Measurements from ENCODE around the gene PPA1.
"Not testable (repeated sequence)": the region's sequence is repeated elsewhere in the genome, so short reads cannot be mapped to it uniquely, and the experiment has no call there.

PPA1 gene

DNA sequence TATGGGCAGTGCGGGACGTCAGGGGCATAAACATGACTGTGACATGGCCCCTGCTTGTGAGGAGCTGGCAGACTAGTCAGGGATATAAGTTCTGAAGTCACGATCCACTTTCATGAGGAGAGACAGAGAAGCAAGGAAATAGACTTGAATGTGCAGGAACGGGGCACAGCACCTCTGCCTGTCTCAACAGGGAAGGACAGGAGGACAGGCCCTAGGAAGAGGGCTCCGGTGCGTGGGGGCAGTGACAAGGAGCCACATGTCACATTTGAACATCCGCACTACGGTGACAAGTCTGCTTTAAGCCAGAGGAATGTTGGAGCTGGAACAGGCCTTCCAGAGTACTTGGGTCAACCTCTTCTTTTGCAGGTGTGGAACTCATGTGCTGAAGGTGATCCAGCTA lies 43.1 kb downstream of the PPA1 start:
- Mint-ChIP-seq H3K9me3 (no peaks in the 10 kb centered on the region), H3K4me3 (no peak overlapping the region), H3K4me1 (peaks cover 26% of the 10 kb centered on the region)

GRCh38 chr10:70188768-70189167 lies 44.5 kb downstream of the PPA1 start:
- Mint-ChIP-seq H3K27me3 (ENCODE audit: low read depth, poor library complexity) (peaks cover 29% of the 10 kb centered on the region), H3K9me3 (no peaks in the 10 kb centered on the region), H3K4me3 (no peak overlapping the region), H3K4me1 (peaks cover 26% of the 10 kb centered on the region), H3K36me3 (ENCODE audit: low read depth) (no peaks in the 10 kb centered on the region), H3K27ac (no peak overlapping the region)
- TF ChIP-seq CTCF (IDR thresholded peaks at IDR 0.05), result no peak
- no peak for DNase-seq

More for the DNA sequence above, 43.1 kb downstream of the PPA1 start:
- DNase-seq, result no peak
- Mint-ChIP-seq H3K36me3 (ENCODE audit: low read depth) (no peaks in the 10 kb centered on the region), H3K27me3 (ENCODE audit: low read depth, poor library complexity) (peaks cover 17% of the 10 kb centered on the region), H3K27ac (no peak overlapping the region)
- TF ChIP-seq CTCF (IDR thresholded peaks at IDR 0.05), result no peak

GRCh38 chr10:70186571-70186970 lies 46.7 kb downstream of the PPA1 start:
- Mint-ChIP-seq H3K4me1 (peaks cover 16% of the 10 kb centered on the region), H3K27me3 (ENCODE audit: low read depth, poor library complexity) (peaks cover 46% of the 10 kb centered on the region), H3K9me3 (no peaks in the 10 kb centered on the region), H3K27ac (no peak overlapping the region), H3K4me3 (no peak overlapping the region), H3K36me3 (ENCODE audit: low read depth) (no peaks in the 10 kb centered on the region)
- DNase-seq, result no peak
- no peak for TF ChIP-seq CTCF (IDR thresholded peaks at IDR 0.05)

- Mint-ChIP-seq H3K36me3 (ENCODE audit: low read depth) (no peaks in the 10 kb centered on the region), H3K27ac (no peak overlapping the region), H3K4me3 (no peak overlapping the region), H3K9me3 (peaks cover 2% of the 10 kb centered on the region), H3K27me3 (ENCODE audit: low read depth, poor library complexity) (peaks cover 51% of the 10 kb centered on the region), H3K4me1 (peaks cover 12% of the 10 kb centered on the region)
- no peak for TF ChIP-seq CTCF (IDR thresholded peaks at IDR 0.05)
- DNase-seq, result no peak
These were observed 47.1 kb downstream of the PPA1 start for GRCh38 chr10:70186090-70186489.

DNA sequence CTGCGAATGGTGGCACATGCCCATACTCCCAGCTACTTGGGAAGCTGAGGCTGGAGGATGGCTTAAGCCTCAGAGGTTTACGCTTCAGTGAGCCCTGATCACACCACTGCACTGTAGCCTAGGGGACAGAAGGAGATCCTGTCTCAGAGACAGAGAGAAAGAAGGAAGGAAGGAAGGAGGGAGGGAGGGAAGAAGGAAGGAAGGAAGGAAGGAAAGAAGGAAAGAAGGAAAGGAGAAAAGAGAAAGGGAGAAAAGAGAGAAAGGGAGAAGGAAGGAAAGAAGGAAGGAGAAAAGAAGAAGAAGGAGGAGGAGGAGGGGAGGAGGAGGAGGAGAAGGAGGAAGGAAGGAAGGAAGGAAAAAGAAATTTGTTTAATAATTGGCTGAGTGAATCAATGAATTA lies 49.9 kb downstream of the PPA1 start:
- H3K27ac Mint-ChIP-seq, result no peak overlapping the region
- H3K36me3 Mint-ChIP-seq (ENCODE audit: low read depth), result no peaks in the 10 kb centered on the region
- DNase-seq, result no peak
- TF ChIP-seq CTCF (IDR thresholded peaks at IDR 0.05), result no peak
- peaks cover 54% of the 10 kb centered on the region for H3K27me3 Mint-ChIP-seq (ENCODE audit: low read depth, poor library complexity)
- peaks cover 26% of the 10 kb centered on the region for H3K9me3 Mint-ChIP-seq
- no peaks in the 10 kb centered on the region for H3K4me1 Mint-ChIP-seq
- no peak overlapping the region for H3K4me3 Mint-ChIP-seq

GRCh38 chr10:70179209-70179608 lies 54.0 kb downstream of the PPA1 start:
- DNase-seq; H3K27ac Mint-ChIP-seq; H3K36me3 Mint-ChIP-seq (ENCODE audit: low read depth); H3K4me3 Mint-ChIP-seq; H3K4me1 Mint-ChIP-seq: not testable (repeated sequence)
- H3K27me3 Mint-ChIP-seq (ENCODE audit: low read depth, poor library complexity), result peaks cover 48% of the 10 kb centered on the region
- peaks cover 27% of the 10 kb centered on the region for H3K9me3 Mint-ChIP-seq
